Measurements from ENCODE around the gene DENND4A.

Gene DENND4A

GRCh38 chr15:65690173-65690572 lies 101.9 kb downstream of the DENND4A start:
- in situ Hi-C loops (cut with HindIII; ENCODE audit: low sequenced_read_pairs) = no loop called here

GRCh38 chr15:65688462-65688861 lies 103.6 kb downstream of the DENND4A start:
- in situ Hi-C loops (cut with HindIII; ENCODE audit: low sequenced_read_pairs) = no loop called here

GRCh38 chr15:65682404-65682911 lies 109.6 kb downstream of the DENND4A start:
- in situ Hi-C loops (cut with HindIII; ENCODE audit: low sequenced_read_pairs) = no loop called here

GRCh38 chr15:65680544-65680943 lies 111.5 kb downstream of the DENND4A start:
- in situ Hi-C loops (cut with HindIII; ENCODE audit: low sequenced_read_pairs) = no loop called here

- in situ Hi-C loops (cut with HindIII; ENCODE audit: low sequenced_read_pairs) = loop anchor here (5.0 kb wide), 1 partner anchor 61 kb away; no protein-coding TSS in a partner anchor
Observed at GRCh38 chr15:65676123-65676522, 116.0 kb downstream of the DENND4A start.

DNA sequence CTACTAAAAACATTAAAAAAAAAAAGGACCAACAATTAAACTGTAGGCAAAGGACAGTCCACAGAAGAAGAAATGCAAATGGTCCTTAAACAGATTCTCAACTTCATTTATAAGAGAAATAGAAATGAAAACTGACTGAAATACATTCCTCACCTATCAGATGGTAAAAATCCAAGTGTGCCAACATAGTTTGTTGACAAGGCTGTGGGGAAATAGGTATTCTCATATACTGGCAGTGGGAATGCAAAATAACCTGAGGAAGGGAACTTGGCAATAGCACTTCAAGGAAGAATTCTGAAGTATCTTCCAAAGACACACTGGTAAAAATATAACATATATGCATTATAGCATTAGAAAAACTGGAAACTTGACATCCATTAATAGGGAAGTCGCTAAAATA lies 116.5 kb downstream of the DENND4A start:
- in situ Hi-C loops (cut with HindIII; ENCODE audit: low sequenced_read_pairs) = loop anchor here (5.0 kb wide), 1 partner anchor 62 kb away; no protein-coding TSS in a partner anchor

DNA sequence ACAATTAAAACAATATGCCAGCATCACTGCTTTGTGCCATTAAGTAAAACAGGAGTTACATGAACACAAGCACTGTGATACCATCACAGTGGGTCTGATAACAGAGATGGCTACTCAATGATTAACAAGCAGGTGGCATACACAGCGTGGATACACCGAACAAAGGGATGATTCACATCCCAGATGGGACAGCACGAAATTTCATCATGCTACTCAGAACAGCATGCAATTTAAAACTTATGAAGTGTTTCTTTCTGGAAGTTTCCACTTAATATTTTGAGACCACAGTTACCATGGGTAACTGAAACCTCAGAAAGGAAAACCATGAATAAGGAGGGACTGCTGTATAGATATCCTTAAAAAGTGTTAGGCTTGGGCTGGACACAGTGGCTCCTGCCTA lies 125.8 kb downstream of the DENND4A start:
- in situ Hi-C loops (cut with HindIII; ENCODE audit: low sequenced_read_pairs) = no loop called here

GRCh38 chr15:65663521-65663920 lies 128.6 kb downstream of the DENND4A start:
- in situ Hi-C loops (cut with HindIII; ENCODE audit: low sequenced_read_pairs) = no loop called here

DNA sequence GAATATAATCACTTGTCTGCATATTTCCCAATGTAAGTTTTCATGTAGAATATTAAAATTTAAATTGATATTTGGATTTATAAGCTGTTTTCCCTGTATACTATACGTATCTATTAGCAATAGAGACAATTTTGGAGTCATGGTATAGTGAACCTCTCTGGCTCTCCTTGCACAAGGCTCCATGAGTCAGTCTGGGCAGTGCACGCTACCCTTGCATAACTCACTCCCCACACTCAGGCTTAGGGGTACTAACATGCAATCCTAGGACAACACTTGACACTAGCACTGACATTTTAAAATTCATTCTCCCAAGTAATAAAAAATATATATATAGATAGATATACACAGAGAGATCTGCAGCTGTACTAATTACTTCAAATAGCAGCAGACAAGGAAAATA lies 131.2 kb downstream of the DENND4A start:
- in situ Hi-C loops (cut with HindIII; ENCODE audit: low sequenced_read_pairs) = no loop called here

DNA sequence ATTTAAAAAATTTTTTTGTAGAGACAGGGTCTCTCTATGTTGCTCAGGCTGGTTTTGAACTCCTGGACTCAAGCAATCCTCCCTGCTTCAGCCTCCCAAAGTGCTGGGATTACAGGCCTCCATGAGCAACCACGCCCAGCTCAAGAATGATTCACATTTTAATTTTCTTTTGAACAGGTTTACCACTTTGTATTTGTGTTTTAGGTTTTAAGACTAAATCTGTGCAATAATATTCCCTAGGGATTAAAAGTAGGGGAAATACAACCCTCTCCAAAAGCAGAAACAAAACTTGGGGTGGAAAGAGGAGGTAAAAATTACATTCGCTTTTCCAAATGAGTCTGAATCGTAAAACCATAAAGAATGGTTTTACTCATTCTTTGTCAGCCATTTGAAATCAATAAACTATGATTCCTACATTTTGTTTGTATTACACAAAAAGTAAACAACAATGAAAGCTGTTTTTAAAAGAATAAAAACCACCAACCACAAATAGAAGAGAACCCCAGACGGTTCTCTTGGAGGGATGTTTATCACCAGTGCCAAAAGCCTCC lies 132.5 kb downstream of the DENND4A start:
- in situ Hi-C loops (cut with HindIII; ENCODE audit: low sequenced_read_pairs) = no loop called here

- in situ Hi-C loops (cut with HindIII; ENCODE audit: low sequenced_read_pairs) = no loop called here
Observed at GRCh38 chr15:65655457-65655856, 136.6 kb downstream of the DENND4A start.

GRCh38 chr15:65655026-65655425 lies 137.1 kb downstream of the DENND4A start:
- in situ Hi-C loops (cut with HindIII; ENCODE audit: low sequenced_read_pairs) = no loop called here

GRCh38 chr15:65653801-65654521 lies 138.1 kb downstream of the DENND4A start:
- in situ Hi-C loops (cut with HindIII; ENCODE audit: low sequenced_read_pairs) = no loop called here

- in situ Hi-C loops (cut with HindIII; ENCODE audit: low sequenced_read_pairs) = no loop called here
Observed at GRCh38 chr15:65653341-65653740, 138.8 kb downstream of the DENND4A start.

- in situ Hi-C loops (cut with HindIII; ENCODE audit: low sequenced_read_pairs) = no loop called here
Observed at GRCh38 chr15:65651831-65652749, 140.0 kb downstream of the DENND4A start.

DNA sequence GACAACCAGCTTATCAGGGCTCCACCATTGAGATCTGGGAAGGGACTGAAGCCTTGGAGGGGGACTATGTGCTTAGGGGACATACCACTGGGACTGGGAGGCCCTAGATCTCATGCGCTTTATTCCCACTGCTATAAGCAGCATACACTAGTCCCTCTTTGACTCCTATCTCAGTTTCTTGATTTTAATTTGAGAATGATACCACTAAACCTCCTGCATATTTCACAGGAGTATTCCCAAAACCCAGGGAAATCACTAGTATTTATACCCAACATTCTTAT lies 141.1 kb downstream of the DENND4A start:
- in situ Hi-C loops (cut with HindIII; ENCODE audit: low sequenced_read_pairs) = no loop called here

- in situ Hi-C loops (cut with HindIII; ENCODE audit: low sequenced_read_pairs) = no loop called here
Observed at GRCh38 chr15:65650312-65651041, 141.6 kb downstream of the DENND4A start.

DNA sequence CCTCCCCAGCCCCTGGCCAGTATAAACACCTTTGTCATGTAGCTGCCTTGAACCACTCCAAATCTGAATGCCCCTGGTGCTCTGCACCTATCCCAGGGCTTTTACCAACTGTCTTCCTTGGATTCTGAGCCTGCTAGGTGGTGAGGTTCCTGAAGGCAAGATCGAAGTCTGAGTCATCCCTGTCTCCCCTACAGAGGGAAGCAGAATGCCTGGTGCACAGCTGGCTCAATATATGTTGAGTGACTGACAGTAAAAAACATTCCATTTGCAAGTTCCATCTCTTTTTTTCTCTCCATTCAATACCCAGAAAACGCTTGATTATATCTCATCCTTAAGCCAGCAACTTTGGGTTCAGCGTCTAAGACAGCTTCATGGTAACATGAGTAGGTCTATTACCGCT lies 145.6 kb downstream of the DENND4A start:
- in situ Hi-C loops (cut with HindIII; ENCODE audit: low sequenced_read_pairs) = loop anchor here (25.0 kb wide), 1 partner anchor 216 kb away; the partner anchor contains the start of gene RAB11A

DNA sequence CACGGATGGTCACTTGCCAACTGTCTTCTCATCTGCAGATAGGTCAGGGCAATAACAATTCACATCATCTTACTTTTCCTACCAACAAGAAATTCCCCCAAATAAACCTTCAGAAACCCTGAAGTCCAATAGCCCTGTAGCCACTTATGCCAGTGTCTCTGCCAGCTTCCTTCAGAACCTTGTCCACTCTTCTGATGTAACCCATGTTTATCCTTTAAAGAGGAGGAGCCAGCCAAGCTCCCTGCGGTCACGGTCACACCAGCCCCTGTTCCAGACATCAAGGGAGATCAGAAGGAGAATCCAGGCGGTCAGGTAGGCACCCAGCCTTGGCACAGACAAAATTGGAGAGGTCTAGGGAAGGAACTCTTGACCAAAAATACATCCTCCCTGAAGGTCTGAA lies 146.7 kb downstream of the DENND4A start:
- in situ Hi-C loops (cut with HindIII; ENCODE audit: low sequenced_read_pairs) = loop anchor here (25.0 kb wide), 1 partner anchor 217 kb away; the partner anchor contains the start of gene RAB11A

GRCh38 chr15:65644282-65644681 lies 147.8 kb downstream of the DENND4A start:
- in situ Hi-C loops (cut with HindIII; ENCODE audit: low sequenced_read_pairs) = loop anchor here (25.0 kb wide), 1 partner anchor 218 kb away; the partner anchor contains the start of gene RAB11A

- in situ Hi-C loops (cut with HindIII; ENCODE audit: low sequenced_read_pairs) = loop anchor here (25.0 kb wide), 1 partner anchor 220 kb away; the partner anchor contains the start of gene RAB11A
Observed at GRCh38 chr15:65642594-65642993, 149.5 kb downstream of the DENND4A start.

Measured in endothelial cell of hepatic sinusoid (primary cell).